ENCODE data around the gene SLC32A1.

Gene SLC32A1, protein sequence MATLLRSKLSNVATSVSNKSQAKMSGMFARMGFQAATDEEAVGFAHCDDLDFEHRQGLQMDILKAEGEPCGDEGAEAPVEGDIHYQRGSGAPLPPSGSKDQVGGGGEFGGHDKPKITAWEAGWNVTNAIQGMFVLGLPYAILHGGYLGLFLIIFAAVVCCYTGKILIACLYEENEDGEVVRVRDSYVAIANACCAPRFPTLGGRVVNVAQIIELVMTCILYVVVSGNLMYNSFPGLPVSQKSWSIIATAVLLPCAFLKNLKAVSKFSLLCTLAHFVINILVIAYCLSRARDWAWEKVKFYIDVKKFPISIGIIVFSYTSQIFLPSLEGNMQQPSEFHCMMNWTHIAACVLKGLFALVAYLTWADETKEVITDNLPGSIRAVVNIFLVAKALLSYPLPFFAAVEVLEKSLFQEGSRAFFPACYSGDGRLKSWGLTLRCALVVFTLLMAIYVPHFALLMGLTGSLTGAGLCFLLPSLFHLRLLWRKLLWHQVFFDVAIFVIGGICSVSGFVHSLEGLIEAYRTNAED

GRCh38 chr20:38723848-38724625 is at the start of gene SLC32A1:
SLC32A1 (plus strand) TSS chr20:38724486; CDS start chr20:38724725, 239 bp downstream.
- in situ Hi-C loops (cut with HindIII; ENCODE audit: low sequenced_read_pairs), result no loop called here

DNA sequence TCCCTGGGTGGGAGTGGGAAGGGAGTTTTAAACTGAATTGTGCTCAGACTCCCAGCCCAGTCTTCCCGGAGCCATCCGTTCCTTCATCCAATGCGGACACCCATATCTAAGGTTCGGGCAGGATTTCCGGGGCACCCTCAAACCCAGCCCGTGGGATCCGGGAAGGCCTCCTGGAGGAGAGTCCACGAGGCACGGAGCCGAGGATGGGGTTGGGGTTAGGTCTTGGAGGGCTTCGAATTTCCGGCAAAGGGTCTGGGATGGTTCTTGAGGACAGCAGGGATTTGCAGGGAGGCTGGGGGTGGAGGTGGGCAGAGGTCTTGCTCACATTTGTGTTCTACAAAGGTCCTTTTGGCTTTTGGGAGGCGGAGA is 49.5 kb upstream of the SLC32A1 start:
- in situ Hi-C loops (cut with HindIII; ENCODE audit: low sequenced_read_pairs), result no loop called here

GRCh38 chr20:38676576-38676975 is 47.7 kb upstream of the SLC32A1 start:
- in situ Hi-C loops (cut with HindIII; ENCODE audit: low sequenced_read_pairs), result no loop called here

GRCh38 chr20:38680500-38681306 is 43.6 kb upstream of the SLC32A1 start:
- in situ Hi-C loops (cut with HindIII; ENCODE audit: low sequenced_read_pairs), result no loop called here

GRCh38 chr20:38685271-38685670 is 39.0 kb upstream of the SLC32A1 start:
- in situ Hi-C loops (cut with HindIII; ENCODE audit: low sequenced_read_pairs), result no loop called here

GRCh38 chr20:38685853-38686473 is 38.3 kb upstream of the SLC32A1 start:
- in situ Hi-C loops (cut with HindIII; ENCODE audit: low sequenced_read_pairs), result no loop called here

- in situ Hi-C loops (cut with HindIII; ENCODE audit: low sequenced_read_pairs), result no loop called here
Observed at GRCh38 chr20:38692436-38693411, 31.6 kb upstream of the SLC32A1 start.

GRCh38 chr20:38697306-38697705 is 27.0 kb upstream of the SLC32A1 start:
- in situ Hi-C loops (cut with HindIII; ENCODE audit: low sequenced_read_pairs), result no loop called here

DNA sequence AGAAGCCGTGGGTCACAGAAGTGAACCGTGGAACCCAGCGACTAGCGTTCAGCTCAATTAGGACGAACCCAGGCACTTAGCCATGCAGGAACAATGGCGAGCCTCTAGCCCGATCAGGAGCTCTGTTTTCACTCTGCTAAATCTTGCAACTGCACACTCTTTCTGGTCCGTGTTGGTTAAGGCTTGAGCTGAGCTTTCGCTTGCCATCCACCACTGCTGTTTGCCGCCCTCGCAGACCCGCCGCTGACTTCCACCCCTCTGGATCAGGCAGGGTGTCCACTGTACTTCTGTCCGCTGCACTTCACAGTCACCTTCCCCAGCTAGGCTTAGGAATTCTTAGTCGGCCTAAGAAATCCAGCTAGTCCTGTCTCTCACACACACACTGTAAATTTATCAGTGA is 25.7 kb upstream of the SLC32A1 start:
- in situ Hi-C loops (cut with HindIII; ENCODE audit: low sequenced_read_pairs), result no loop called here

DNA sequence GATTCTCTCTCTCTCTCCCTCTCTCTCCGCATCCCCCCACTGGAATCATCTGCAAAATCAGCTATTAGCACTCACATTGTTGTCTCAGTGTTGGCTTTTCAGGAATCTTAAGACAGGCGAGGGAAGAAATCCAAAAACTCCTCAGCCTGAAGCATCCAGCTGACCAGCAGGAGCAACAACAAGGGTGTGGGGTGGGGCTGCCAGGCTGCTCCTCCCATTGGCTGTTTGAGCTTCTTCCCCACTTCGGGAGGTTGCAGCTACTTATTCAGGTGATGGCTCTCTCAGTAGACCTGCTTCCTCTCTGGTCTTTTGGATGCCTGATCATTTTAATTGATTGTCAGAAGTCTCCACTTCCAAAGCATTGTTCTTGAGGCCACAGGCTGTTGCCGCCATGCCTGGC is 24.1 kb upstream of the SLC32A1 start:
- in situ Hi-C loops (cut with HindIII; ENCODE audit: low sequenced_read_pairs), result no loop called here

DNA sequence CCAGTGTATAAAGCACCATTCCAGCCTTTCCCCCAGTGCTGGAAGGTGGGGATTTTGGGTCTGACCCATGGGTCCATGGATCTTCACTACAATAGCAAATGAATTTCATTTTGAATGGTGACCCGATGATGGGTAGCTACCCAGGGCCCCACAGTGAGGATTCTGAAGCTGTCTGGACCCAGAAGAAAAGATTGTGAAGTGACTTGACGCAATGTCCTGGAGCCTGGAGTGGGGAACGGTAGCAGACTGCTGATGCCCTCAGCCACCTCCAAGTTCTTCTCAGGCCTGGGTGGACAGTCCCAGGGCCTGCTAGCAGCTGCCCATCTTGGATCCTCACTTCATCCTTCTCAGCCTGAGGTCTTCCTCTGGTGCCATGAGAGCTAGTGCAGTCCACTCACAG is 23.4 kb upstream of the SLC32A1 start:
- in situ Hi-C loops (cut with HindIII; ENCODE audit: low sequenced_read_pairs), result no loop called here

- in situ Hi-C loops (cut with HindIII; ENCODE audit: low sequenced_read_pairs), result no loop called here
Observed at GRCh38 chr20:38703526-38703925, 20.8 kb upstream of the SLC32A1 start.

- in situ Hi-C loops (cut with HindIII; ENCODE audit: low sequenced_read_pairs), result no loop called here
Observed at GRCh38 chr20:38704136-38704535, 20.1 kb upstream of the SLC32A1 start.

- in situ Hi-C loops (cut with HindIII; ENCODE audit: low sequenced_read_pairs), result no loop called here
Observed at GRCh38 chr20:38706509-38706908, 17.8 kb upstream of the SLC32A1 start.

- in situ Hi-C loops (cut with HindIII; ENCODE audit: low sequenced_read_pairs), result no loop called here
Observed at GRCh38 chr20:38714308-38714707, 10.0 kb upstream of the SLC32A1 start.

DNA sequence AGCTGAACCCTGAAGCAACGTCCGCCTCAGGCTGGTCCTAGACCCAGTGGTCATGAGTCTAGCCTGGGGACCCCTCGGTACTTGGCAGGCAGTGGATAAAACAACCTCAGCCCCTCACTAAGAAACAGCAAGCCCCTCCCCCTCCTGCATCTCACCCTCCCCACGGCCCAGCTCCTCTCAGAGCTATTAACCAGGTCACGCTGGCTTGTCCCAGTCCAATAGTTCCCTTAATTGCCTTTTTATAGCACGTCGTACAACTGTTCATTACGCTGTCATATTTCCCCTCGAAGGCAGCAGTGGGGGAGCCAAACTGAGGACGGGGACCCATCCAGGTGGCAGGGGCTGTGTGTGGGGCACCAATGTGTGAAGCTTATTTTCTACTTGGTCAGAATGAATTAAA is 8.6 kb upstream of the SLC32A1 start:
- in situ Hi-C loops (cut with HindIII; ENCODE audit: low sequenced_read_pairs), result no loop called here

DNA sequence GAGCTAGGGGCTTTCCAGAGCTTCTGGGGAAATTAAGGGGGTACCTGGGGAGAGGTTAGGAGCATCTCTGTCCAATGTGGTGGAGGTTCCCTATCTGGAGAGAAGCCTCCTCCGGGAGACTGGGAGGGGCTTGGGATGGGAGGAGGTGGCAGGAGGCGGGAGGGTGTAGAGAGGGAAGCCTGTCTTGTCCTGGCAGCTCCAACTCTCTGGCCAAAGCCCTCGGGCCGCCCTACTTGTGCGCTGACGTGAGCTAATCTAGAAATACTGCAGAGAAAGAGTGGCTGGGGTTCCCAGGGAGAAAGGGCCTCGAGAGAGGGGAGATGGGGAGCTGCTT is 1.6 kb upstream of the SLC32A1 start:
- in situ Hi-C loops (cut with HindIII; ENCODE audit: low sequenced_read_pairs), result no loop called here

DNA sequence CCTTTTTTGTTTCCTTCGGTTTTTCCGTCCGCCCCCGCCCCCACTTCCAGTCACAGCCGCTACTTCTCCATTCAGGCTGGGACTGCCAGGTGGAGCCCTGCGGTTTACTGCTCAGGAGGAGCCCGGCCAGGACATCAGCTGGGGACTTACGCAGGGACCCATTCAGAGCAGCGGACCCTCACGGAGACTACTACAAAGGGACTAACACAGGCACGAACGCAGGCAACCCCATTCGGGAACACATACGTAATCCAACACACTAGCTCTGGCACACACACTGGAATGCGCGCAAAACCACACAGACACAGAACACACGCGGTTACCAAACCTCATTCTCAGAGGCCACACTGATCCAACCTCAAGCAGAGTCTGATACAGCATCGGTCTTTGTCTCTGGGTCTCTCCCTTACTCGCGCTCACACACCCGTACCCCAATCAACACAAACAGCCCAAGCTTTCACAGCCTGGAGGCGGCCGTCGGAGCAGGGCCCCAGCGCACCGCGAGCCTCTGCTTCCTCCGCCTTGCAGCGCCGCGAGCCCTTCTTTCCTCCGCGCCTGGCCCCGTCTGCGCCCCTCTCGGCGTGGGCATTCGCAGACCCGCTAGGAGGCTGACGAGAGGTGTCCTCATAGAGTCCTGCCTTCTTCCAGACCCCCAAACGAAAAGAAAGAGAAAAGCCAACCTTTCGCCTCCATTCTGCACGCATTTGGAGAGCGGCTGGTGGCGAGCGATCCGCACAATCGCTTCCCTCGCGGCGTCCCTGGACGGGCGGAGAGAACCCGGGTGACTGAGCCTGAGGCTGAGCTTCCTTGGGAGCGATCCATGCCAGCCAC is 1.1 kb upstream of the SLC32A1 start:
- in situ Hi-C loops (cut with HindIII; ENCODE audit: low sequenced_read_pairs), result no loop called here

- in situ Hi-C loops (cut with HindIII; ENCODE audit: low sequenced_read_pairs), result no loop called here
Observed at GRCh38 chr20:38724626-38725147, 401 bp downstream of the SLC32A1 start.
